CD4-positive, alpha-beta T cell treated with Interleukin-6 at 100 ng/mL for 8 hours (primary cell): Measurements from ENCODE around the gene FAM222B.
"Not testable (repeated sequence)": the region's sequence is repeated elsewhere in the genome, so short reads cannot be mapped to it uniquely, and the experiment has no call there.

Experiments used
- DNase-seq: peaks from one replicate; pipeline ENCODE4 v3.0.0-alpha.2; 2020; ENCODE audit warnings: mixed read lengths, low spot score

FAM222B gene

GRCh38 chr17:28726627-28727491 lies 115.7 kb downstream of the FAM222B start:
- peak; percentile 90 for DNase-seq

- DNase-seq, result peak; percentile 59
Measured at GRCh38 chr17:28726226-28726626, 116.4 kb downstream of the FAM222B start, which contains the start of gene TLCD1. Gene TLCD1 (minus strand): TSS chr17:28726233. CDS start chr17:28726097, 136 bp downstream.

DNA sequence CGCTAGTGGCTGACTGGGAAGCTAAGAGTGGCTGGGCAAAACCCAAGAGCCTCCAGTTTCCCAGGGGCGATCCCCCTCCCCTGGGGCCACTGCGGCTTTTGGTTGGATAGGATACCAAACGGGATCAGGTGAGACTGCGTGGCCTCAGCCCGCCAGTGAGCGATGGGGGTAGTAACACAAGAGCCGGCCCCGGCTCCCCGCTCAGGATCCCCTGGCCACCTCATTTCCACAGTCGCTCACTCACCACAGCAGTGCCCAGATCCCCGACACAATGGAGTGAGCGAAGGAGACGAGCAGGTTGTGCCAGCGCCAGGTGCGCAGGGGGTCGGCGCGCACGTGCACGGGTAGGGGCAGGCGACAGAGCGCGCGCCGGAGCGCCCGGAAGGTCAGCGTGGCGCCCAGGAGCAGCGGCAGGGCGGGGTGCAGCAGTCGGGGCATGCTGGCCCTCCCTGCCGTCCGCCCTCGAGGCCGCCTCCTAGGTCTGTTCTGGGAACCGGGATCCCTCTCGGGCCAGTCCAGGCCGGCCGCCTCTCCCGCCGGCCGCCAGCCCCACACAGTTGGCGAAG lies 116.8 kb downstream of the FAM222B start:
- DNase-seq, result no peak

- DNase-seq, result no peak
Measured at GRCh38 chr17:28725166-28725659, 117.4 kb downstream of the FAM222B start.

GRCh38 chr17:28724500-28725165 lies 118.0 kb downstream of the FAM222B start:
- DNase-seq, result no peak

- DNase-seq, result not testable (repeated sequence)
Measured at GRCh38 chr17:28723836-28724499, 118.6 kb downstream of the FAM222B start.

- DNase-seq, result no peak
Measured at GRCh38 chr17:28723159-28723835, 119.3 kb downstream of the FAM222B start.

GRCh38 chr17:28722417-28723158 lies 120.0 kb downstream of the FAM222B start:
- DNase-seq, result no peak

- DNase-seq, result not testable (repeated sequence)
Measured at GRCh38 chr17:28720997-28721329, 121.6 kb downstream of the FAM222B start.

DNA sequence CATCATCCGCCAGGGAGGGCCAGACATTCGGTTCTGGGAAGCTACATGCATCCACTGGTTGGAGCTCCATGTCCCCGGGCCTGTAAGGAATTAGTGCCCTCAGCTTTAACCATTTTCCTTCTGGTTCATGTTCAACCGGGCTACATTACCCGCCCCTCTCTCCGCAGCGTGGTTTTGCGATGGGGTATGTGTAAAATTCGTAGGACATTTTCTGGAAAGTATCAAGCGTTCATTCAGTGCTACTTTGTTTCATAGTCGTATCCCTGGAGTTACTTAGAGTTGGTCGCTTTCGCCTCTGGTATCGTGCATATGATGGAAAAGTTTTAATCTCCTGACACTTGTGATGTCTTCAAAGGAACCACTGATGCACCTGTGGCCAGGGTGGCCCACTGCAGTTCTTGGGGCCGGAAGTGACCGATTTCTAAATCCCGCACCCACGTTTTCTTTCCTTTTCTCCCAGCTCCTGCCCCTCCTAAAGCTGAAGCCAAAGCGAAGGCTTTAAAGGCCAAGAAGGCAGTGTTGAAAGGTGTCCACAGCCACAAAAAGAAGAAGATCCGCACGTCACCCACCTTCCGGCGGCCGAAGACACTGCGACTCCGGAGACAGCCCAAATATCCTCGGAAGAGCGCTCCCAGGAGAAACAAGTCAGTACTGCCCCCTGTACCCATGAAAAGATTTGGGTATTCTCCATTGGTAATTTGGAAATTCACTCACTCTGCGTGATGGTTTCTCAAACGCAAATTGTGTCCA lies 122.2 kb downstream of the FAM222B start:
- no peak for DNase-seq

- no peak for DNase-seq
Measured at GRCh38 chr17:28719021-28719433, 123.6 kb downstream of the FAM222B start.

DNA sequence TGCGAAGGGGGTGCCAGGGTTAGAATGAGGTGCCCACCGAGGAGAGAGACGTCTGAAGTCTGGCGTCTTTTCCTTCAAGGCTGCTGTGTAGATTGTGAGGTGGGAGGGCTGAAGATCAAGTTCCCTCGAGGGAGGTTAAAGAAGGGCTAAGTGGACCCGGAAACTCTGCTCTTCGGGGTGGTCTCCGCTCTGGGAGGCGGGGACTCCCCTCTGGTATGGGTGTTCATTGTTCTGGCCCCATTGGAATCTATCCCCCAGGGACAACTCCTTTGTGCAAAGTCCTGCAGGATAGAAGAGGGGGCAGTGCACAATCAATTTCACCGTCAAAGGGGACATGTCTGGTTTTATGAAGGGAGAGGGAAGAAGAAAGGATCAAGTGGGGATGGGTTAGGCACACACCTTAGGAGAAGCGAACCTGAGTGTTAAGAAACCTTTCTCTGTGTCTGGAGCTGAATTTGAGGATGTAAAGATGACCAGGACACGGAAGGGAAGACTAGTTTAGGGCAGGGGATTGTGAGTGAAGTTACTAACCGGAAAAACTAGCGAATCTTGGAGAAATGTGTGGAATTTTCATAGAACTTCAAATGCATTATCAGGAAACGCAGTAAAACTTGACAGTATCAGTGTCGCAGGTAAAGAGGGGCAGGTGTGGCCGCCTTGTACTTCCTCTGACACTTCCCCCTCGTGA lies 124.1 kb downstream of the FAM222B start:
- DNase-seq, result no peak

DNA sequence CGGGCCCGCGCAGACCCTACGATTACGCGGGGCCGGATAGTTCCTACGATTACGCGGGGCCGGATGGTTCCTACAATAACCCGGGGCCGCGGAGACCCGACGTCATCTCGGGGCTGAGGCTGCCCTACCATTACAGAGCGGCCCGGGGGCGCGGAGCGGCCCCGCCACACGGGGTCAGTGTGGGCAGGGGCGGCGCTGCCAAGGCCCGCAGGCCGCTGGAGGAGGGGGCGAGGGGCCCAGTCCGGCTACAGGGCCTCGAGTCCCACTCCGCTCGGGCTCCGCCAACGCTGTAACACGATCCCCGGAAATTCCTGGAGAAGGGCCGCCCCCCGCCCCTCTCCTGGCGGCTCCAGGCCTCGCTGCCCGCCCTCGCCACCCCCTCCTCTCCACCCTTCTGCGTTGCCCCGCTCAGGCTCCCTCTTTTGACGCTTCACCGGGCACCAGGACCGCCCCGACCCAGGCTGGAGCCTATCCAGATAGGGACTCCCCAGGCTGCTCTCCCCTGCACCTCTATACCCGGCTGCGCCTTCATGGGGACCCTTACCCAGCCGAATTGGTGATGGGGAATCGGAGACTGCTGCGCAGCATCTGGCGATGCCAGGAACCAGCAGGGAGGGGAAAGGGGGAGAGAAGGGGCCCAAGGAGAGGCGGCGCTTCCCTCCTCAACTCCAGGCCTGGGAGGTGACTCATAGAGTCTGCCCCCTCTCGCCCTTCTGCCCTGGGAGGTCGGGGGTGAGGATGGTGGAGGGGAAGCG lies 124.8 kb downstream of the FAM222B start, which contains the start of gene RAB34:
Gene RAB34, minus strand, starts transcription at position 291 of the 755 bp plus-strand sequence. CDS start 602 bp downstream, outside the sequence.
- no peak for DNase-seq

DNA sequence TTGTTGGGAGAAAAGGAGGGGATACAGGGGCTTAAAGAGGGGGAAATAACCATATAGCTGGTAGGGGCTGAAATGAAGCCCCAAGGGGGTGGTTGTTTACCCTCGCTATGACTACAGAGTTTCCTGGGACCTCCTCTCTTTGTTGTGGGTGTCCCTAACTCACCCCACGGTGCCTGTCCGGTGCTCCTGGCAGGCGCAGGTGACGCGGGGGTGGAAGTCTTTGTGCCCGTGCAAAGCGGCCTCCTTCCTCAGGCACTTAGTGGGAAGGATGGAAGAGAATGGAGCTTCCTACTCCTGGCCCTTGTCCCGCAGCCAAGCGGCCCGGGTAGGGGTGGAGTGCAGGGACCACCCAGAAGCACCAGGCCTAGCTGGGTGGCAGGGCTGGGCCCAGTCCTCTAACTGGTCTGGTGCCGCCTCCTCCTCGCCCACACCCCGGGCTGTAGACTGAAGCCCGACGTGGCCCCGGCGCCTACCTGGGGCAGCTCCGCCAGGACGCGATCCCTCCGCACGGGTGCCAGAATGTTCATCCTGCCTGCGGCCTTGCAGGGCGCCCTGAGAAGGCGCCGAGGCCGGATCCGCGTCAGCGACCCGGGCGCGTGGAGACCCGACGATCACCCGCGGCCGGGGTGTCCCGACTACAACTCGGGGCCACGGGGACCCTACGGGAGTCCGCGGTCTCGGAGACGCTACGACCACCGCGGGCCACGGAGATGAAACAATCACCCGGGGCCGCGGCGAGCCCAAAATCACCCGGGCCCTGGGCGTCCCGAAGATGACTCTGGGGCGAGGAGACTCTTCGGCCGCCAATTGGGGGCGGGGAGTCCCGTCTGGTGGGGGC lies 125.6 kb downstream of the FAM222B start:
- DNase-seq, result no peak

- DNase-seq, result no peak
Measured at GRCh38 chr17:28715217-28715616, 127.4 kb downstream of the FAM222B start.

DNA sequence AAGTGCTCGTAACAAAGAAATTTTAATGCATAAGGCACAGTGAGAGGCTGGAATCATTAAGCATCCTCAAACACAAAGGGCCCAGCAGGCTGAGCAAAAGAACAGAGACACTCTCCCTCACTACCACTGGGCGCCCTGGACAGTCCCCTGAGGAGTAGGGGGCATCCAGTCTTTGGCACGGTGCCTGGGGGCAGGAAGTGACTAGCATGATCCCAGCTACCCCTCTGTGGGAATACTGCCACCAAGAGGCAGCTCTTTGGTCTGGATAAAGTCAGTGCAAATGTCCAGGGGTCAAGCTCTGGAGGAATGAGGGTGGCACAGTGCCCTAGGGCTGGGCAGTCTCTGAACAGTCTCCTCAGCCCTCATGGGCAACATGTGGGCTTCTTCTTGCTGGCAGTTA lies 128.3 kb downstream of the FAM222B start:
- DNase-seq, result no peak

DNA sequence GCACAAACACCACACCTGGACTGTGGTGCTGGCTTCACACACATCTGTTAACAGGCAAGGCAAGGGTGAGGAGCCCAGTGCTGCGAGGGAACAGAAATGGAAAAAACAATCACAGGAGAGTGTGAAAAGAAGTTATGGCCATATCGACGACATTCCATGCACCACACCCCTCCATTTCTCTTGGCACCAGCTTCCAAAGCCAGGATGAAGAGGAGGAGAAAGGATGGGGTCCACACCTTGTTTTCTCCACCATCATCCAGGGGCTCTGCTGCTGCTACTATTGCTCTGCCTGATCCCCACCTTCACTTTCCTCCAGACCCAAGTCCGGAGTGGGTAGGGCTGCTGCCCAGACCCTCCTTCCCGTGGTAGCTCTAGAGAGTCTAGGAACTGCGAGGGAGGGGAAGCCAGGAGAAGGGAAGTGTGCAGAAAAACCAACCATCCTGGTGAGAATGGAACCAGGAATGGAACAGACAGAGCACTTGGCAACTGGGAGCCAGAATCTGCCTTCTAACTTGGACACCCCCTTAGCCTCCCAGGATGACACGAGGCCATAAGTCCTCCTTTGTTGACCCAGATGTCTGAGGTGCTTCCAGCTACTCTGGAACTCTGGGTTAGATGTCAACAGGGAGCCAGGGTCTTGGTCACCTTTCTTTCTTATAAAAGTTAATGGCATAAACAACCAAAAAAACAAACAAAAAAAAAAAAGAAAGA lies 129.7 kb downstream of the FAM222B start:
- no peak for DNase-seq
